SH-SY5Y (cell line): ENCODE measurements around the gene PDE6H.

Experiments used
- GATA2 ChIP-seq: IDR thresholded peaks from 2 replicates; pipeline ENCODE4 v1.6.1; 2011; ENCODE audit warnings: mild to moderate bottlenecking, low read depth, low read length
- GATA3 ChIP-seq: IDR thresholded peaks from 2 replicates; pipeline ENCODE4 v1.6.1; 2011; ENCODE audit warnings: low read depth, mild to moderate bottlenecking, low read length, moderate library complexity

- TF ChIP-seq GATA3 (no peak), GATA2 (no peak)
Observed at GRCh38 chr12:14927267-14927666, 45.6 kb upstream of the PDE6H start.
